ENCODE measurements around the gene ICA1. TPM values are rescaled to one million over a fixed set of nuclear protein-coding genes. Genes with fewer than 3 reads are reported as not detected.

Gene ICA1
- total RNA-seq, 3 donors from 2014 or later: 18.7 to 59.9 (median 41.9) TPM

- H3K36me3 ChIP-seq (ENCODE audit: low read depth): no peaks in the 10 kb centered on the region
- peaks cover 4% of the 10 kb centered on the region for H3K4me1 ChIP-seq (ENCODE audit: low read depth)
- no peak for ATAC-seq
- TF ChIP-seq, protein P1, sequence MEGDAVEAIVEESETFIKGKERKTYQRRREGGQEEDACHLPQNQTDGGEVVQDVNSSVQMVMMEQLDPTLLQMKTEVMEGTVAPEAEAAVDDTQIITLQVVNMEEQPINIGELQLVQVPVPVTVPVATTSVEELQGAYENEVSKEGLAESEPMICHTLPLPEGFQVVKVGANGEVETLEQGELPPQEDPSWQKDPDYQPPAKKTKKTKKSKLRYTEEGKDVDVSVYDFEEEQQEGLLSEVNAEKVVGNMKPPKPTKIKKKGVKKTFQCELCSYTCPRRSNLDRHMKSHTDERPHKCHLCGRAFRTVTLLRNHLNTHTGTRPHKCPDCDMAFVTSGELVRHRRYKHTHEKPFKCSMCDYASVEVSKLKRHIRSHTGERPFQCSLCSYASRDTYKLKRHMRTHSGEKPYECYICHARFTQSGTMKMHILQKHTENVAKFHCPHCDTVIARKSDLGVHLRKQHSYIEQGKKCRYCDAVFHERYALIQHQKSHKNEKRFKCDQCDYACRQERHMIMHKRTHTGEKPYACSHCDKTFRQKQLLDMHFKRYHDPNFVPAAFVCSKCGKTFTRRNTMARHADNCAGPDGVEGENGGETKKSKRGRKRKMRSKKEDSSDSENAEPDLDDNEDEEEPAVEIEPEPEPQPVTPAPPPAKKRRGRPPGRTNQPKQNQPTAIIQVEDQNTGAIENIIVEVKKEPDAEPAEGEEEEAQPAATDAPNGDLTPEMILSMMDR (IDR thresholded peaks at IDR 0.05): no peak
- DNase-seq: no peak
- H3K9me3 ChIP-seq: no peaks in the 10 kb centered on the region
- H3K4me3 ChIP-seq: no peak overlapping the region
- intact Hi-C loops (cut with DNase I, micrococcal nuclease): no loop called here
These were observed 23.2 kb upstream of the ICA1 start for GRCh38 chr7:8285155-8285554.

GRCh38 chr7:8284606-8285005, 22.6 kb upstream of the ICA1 start:
- Histone ChIP-seq H3K9me3 (no peaks in the 10 kb centered on the region), H3K4me1 (ENCODE audit: low read depth) (peaks cover 4% of the 10 kb centered on the region), H3K4me3 (no peak overlapping the region), H3K36me3 (ENCODE audit: low read depth) (no peaks in the 10 kb centered on the region)
- TF ChIP-seq, protein P1 (IDR thresholded peaks at IDR 0.05): no peak
- peak in 2 of 3 donors; percentile 49 to 85 for DNase-seq
- intact Hi-C loops (cut with DNase I, micrococcal nuclease): no loop called here
- peak; percentile 77 for ATAC-seq

GRCh38 chr7:8283968-8284367, 22.0 kb upstream of the ICA1 start:
- intact Hi-C loops (cut with DNase I, micrococcal nuclease): no loop called here
- Histone ChIP-seq H3K9me3 (no peaks in the 10 kb centered on the region), H3K4me3 (no peak overlapping the region), H3K4me1 (ENCODE audit: low read depth) (peaks cover 4% of the 10 kb centered on the region), H3K36me3 (ENCODE audit: low read depth) (no peaks in the 10 kb centered on the region)
- DNase-seq (no peak), ATAC-seq (no peak)
- TF ChIP-seq, protein P1 (IDR thresholded peaks at IDR 0.05): no peak

- intact Hi-C loops (cut with DNase I, micrococcal nuclease): no loop called here
- TF ChIP-seq, protein P1 (IDR thresholded peaks at IDR 0.05): no peak
- ATAC-seq: no peak
- Histone ChIP-seq H3K36me3 (ENCODE audit: low read depth) (no peaks in the 10 kb centered on the region), H3K4me3 (no peak overlapping the region), H3K4me1 (ENCODE audit: low read depth) (peaks cover 4% of the 10 kb centered on the region), H3K9me3 (no peaks in the 10 kb centered on the region)
- DNase-seq: no peak
These were observed 20.9 kb upstream of the ICA1 start for GRCh38 chr7:8282871-8283270.

GRCh38 chr7:8282162-8282561, 20.2 kb upstream of the ICA1 start:
- no peak for DNase-seq
- Histone ChIP-seq H3K9me3 (no peaks in the 10 kb centered on the region), H3K4me1 (ENCODE audit: low read depth) (peaks cover 4% of the 10 kb centered on the region), H3K4me3 (no peak overlapping the region), H3K36me3 (ENCODE audit: low read depth) (no peaks in the 10 kb centered on the region)
- TF ChIP-seq, protein P1 (IDR thresholded peaks at IDR 0.05): no peak
- intact Hi-C loops (cut with DNase I, micrococcal nuclease): no loop called here
- ATAC-seq: no peak

DNA sequence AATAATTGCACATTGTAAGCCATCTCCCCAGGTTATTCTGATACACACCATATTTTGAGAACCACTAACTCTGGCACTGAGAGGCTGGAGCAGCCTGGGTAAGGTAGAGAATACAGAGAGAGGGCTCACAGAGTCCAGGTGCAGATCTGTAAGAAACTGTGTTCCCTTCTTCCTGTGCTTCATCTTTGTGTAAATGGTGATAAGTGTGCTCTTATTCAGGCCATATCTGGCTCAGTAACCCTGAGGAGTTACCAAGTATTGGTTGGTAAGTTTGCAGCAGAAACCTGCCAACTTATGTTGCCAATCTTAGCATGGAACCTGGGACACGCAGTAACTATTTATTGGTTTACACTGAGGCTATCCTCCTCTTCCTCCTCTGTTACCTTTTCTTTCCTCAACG, 16.2 kb upstream of the ICA1 start:
- H3K4me1 ChIP-seq (ENCODE audit: low read depth): no peaks in the 10 kb centered on the region
- ATAC-seq (no peak), DNase-seq (no peak)
- no peak overlapping the region for H3K4me3 ChIP-seq
- TF ChIP-seq, protein P1 (IDR thresholded peaks at IDR 0.05): no peak
- intact Hi-C loops (cut with DNase I, micrococcal nuclease): no loop called here
- H3K36me3 ChIP-seq (ENCODE audit: low read depth): no peaks in the 10 kb centered on the region
- H3K9me3 ChIP-seq: no peaks in the 10 kb centered on the region

Measured in mucosa of descending colon (tissue), 3 donors.